LHCN-M2 (cell line): ENCODE data around the gene SPIN1. TPM values are rescaled to one million over a fixed set of nuclear protein-coding genes. Genes with fewer than 3 reads are reported as not detected.

Experiments used
- DNase-seq: peaks from one replicate; pipeline ENCODE4 v3.0.0-alpha.2; 2012; ENCODE audit warnings: low read depth
- total RNA-seq: library from RNA; depleted of rRNA; stranded (reverse); fragments of >200 nt; gene quantifications from 2 replicates; pipeline ENCODE4 v1.2.3, GENCODE V29; 2014

Gene SPIN1
- total RNA-seq, 1 experiment from 2014 or later = 113 TPM

DNA sequence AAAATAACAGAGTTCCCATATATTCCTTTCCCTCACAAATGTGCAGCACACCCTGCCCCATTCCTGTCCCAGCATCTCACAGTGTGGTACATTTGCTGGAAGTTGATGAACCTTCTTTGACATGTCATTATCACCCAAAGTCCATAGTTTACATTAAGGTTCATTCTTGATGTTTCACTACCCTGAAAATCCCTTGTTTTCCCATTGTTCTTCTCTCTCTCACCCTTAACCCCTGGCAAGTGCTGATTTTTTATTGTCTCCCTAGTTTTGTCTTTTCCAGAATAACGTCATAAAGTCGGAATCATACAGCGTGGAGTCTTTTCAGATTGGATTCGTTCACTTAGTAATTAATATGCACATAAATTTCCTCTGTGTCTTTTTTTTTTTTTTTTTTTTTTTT lies 48.1 kb downstream of the SPIN1 start:
- no peak for DNase-seq

DNA sequence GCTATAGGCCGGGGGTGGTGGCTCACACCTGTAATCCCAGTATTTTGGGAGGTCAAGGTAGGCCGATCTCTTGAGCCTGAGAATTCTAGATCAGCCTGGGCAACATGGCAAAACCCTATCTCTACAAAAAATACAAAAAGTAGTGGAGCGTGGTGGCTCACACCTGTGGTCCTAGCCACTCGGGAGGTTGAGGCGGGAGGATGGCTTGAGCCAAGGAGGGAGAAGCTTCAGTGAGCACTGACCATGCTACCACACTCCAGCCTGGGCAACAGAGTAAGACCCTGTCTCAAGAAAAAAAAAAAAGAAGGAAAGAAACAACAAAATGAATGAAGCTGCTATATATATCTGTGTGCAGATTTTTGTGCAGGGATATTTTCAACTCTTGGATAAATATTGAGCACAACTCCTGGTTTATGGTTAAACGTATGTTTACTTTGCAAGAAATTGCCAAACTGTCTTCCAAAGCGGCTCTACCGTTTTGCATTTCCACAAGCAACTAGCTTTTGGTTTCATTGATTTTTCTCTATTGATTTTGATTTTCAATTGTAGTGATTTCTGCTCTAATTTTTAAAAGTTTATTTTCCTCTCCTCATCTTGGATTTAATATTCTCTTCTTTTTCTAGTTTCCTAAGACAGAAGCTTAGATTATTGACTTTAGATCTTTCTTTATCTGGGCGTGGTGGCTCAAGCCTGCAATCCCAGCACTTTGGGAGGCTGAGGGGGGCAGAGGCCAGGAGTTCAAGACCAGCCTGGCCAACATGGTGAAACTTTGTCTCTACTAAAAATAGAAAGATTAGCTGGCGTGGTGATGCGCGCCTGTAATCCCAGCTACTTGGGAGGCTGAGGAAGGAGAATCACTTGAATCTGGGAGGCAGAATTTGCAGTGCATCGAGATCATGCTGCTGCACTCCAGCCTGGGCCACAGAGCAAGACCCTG lies 49.2 kb downstream of the SPIN1 start:
- DNase-seq = no peak

DNA sequence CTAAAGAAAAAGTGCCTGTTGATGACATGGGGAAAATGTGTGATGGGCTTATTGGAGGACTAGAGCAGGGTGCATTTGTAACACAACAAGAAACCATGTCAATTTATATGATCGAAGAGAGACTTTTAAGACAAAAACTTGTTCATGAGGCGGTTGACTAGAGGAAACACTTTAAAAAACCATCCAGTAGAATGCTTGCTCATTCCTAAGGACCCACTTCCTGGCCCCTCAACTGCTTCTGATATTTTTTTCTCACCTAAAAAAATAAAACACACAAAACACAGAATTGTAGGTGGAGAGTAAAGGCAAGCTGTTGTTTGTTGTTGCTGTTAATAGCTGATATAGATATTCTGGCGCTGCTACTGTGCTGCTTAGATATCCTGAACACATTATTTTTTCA lies 50.6 kb downstream of the SPIN1 start:
- DNase-seq = no peak

DNA sequence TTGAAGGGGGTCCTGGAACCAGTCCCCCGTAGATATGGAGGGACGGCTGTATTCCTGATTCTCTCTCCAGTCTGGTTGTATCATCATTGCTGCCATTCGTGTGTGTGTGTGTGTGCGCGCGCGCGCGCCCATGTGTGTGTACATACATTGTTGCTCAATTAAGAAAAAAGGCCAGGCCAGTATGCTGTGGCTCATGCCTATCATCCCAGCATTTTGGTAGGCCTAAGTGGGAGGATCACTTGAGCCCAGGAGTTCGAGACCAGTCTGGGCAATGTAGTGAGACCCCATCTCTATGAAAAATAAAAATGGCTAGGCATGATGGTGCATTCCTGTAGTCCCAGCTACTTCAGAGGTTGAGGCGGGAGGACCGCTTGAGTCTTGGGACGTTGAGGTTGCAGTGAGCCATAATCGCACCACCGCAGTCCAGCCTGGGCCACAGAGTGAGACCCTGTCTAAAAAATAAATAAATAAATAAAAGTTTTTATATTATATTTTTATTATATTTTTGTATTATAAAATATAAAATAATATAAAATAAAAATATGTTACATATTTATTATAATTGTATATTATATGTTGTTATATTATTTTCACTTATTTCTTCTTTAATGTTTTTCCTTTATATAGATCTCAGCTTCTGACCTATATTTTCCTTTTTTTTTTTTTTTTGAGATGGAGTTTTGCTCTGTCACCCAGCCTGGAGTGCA lies 53.2 kb downstream of the SPIN1 start:
- DNase-seq = no peak

- DNase-seq = no peak
These were observed 55.4 kb downstream of the SPIN1 start for GRCh38 chr9:88443480-88444113.

- DNase-seq = no peak
These were observed 58.5 kb downstream of the SPIN1 start for GRCh38 chr9:88446728-88447127.

GRCh38 chr9:88447431-88447830 lies 59.2 kb downstream of the SPIN1 start:
- DNase-seq = peak; percentile 59

GRCh38 chr9:88451160-88451559 lies 62.9 kb downstream of the SPIN1 start:
- no peak for DNase-seq

DNA sequence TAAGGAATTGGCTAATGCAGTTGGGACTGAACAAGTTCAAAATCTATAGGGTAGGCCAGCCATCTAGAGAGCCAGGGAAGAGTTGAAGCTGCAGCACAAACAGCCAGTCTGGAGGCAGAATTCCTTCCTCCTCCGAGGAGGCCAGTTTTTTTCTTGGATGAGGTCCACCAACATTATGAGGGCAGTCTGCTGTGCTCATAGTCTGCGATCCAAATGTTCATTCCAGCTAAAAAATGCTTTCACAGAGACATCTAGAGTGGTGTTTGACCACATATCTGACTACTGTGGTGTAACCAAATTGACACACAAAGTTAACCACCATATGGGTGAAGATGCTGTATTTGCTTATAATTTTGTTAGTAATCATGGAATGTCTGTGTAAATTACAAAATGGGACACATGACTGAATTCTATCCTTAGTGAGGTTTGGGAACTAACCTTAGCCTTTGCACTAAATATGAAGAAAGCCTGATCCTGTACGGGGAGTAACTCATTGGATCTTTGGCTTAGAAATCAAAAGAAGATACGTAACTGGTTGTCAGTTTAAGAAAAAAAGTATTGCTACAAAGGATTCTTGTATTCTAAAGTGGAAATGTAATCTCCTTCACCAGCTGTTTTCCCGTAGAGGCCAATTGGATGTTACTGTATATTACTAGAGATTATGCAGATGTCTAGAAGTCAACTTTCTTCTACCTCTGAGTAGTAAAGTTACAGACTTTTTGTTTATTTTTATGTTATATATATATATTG lies 70.6 kb downstream of the SPIN1 start:
- peak; percentile 58 for DNase-seq

GRCh38 chr9:88460587-88461332 lies 72.5 kb downstream of the SPIN1 start:
- peak; percentile 29 for DNase-seq

- peak; percentile 38 for DNase-seq
These were observed 73.9 kb downstream of the SPIN1 start for GRCh38 chr9:88462191-88462590.

- DNase-seq = peak; percentile 19
These were observed 76.6 kb downstream of the SPIN1 start for GRCh38 chr9:88464851-88465250.

GRCh38 chr9:88468226-88468625 lies 80.0 kb downstream of the SPIN1 start:
- DNase-seq = no peak

DNA sequence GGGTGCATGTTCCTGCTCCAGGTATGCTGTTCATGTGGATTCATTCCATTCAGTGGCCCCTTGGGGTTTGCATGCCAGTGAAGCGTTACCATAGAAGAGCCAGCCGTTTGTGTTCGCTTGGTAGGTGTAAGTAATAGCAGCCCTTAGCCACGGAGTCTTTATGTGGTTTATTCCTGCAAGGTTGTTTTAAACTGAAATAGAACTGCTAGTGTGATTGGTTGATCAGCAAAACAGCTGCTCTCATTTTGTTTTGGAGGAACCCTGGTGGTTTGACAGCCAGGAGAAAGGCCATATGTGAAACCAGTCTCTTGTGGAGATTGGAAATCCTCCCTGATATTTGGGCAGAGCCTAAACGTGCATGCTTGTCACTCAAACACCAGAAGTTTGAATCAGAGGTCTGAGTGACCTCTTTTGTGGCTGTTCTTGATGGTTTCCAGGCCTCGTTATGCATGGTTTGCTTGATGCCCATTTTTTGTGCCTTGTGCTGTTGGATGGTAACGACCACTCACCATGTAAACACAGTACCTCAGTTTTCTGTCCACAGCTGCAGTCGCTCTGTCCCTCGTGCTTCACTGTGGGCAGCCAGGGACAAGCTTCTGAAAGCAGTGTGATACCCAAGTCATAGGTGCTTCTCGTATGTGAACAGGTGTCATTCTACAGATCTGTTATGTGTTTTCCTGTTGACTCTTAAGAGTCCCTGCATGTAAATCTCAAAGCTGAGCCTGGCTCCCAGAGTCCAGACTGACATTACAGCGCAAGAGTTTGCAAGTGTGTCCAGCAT lies 88.4 kb downstream of the SPIN1 start:
- DNase-seq = peak; percentile 93

DNA sequence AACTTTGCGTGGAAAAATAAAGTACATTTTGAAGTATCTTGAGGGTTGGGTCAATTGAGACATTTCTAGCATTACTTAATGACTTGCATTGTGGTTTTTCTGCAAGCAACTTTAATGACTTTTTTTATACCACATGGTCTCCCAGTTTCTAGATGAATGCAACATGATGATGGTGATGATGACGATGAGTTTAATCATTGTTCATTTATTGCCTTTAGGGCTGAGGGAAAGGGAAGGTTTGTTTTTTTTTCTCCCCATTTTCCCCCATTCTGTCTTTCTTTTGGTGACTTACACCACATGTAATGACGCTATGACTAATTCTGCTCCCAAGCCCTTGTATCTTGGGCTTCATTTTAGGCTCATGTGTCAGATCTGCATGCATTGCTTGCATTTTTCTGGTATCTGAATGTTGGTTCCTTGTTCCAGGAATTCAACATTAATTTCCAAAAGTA lies 89.1 kb downstream of the SPIN1 start:
- peak; percentile 97 for DNase-seq

- peak; percentile 27 for DNase-seq
These were observed 90.0 kb downstream of the SPIN1 start for GRCh38 chr9:88478246-88478645.

GRCh38 chr9:88481933-88482332 lies 93.7 kb downstream of the SPIN1 start:
- no peak for DNase-seq

DNA sequence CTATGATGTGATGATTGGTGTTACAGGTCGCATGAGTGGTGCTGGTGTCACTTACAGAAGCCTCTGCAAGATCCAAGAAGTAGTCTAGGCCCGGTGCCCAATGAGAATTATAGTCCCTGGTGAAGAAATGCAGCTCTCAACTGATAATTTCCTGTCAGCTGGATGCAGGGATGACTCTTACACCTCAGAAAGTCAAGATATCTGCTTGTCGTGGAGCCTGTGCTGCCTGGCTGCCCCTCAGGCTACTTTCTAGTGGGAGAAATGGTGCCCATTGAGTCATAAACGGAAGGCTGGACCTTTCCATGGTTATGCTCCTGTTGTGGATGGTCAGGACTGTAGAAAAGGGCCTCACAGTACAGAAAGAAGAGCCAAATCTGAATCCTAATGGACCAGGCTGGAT lies 99.9 kb downstream of the SPIN1 start:
- no peak for DNase-seq

- no peak for DNase-seq
These were observed 106.9 kb downstream of the SPIN1 start for GRCh38 chr9:88494983-88495721.
